ENCODE results near the gene APOM. TPM values are rescaled to one million over a fixed set of nuclear protein-coding genes. Genes with fewer than 3 reads are reported as not detected.
A peak's percentile ranks its signal among the peaks of the same experiment; 100 is the strongest.

Gene APOM
- total RNA-seq, 4 donors from 2014 or later = 2.2 to 5.5 TPM; not detected in 2

- peaks cover 17 to 20% (median 18%) of the 10 kb centered on the region in 4 donors for H3K4me1 ChIP-seq
- intact Hi-C loops (cut with DNase I; ENCODE audit: low total_unique reads) = no loop called here
- no peak overlapping the region for H3K4me3 ChIP-seq
- DNase-seq = no peak
- no peak overlapping the region for H3K27ac ChIP-seq
- H3K9me3 ChIP-seq = no peaks in the 10 kb centered on the region
- in situ Hi-C loops (cut with MboI; ENCODE audit: low pct_ligation_motif_present in 1 of 4, low pct_unique_long_range_greater_than_20kb in 1 of 4, low sequenced_read_pairs in 3 of 4) = no loop called here
- H3K36me3 ChIP-seq = peaks cover 0 to 33% (median 12%) of the 10 kb centered on the region in 4 donors
- WGBS, 2 donors (ENCODE audit: low coverage in 1 of 2) = 55 to 57% methylated on average over 3 of the region's 3 CpGs
- no peaks in the 10 kb centered on the region for H3K27me3 ChIP-seq
- TF ChIP-seq EP300 (IDR thresholded peaks at IDR 0.05; ENCODE audit: low read depth) (no peak), CTCF (IDR thresholded peaks at IDR 0.05) (no peak), POLR2AphosphoS5 (IDR thresholded peaks at IDR 0.05) (no peak), POLR2A (IDR thresholded peaks at IDR 0.05) (no peak)
Measured at GRCh38 chr6:31697555-31697954, 41.9 kb downstream of the APOM start.

- DNase-seq = no peak
- intact Hi-C loops (cut with DNase I; ENCODE audit: low total_unique reads) (no loop called here), in situ Hi-C loops (cut with MboI; ENCODE audit: low pct_ligation_motif_present in 1 of 4, low pct_unique_long_range_greater_than_20kb in 1 of 4, low sequenced_read_pairs in 3 of 4) (no loop called here)
- no peak for TF ChIP-seq EP300 (IDR thresholded peaks at IDR 0.05; ENCODE audit: low read depth)
- TF ChIP-seq POLR2AphosphoS5 (IDR thresholded peaks at IDR 0.05) = no peak
- no peak for TF ChIP-seq POLR2A (IDR thresholded peaks at IDR 0.05)
- TF ChIP-seq CTCF (IDR thresholded peaks at IDR 0.05) = no peak
- Histone ChIP-seq H3K27me3 (no peaks in the 10 kb centered on the region), H3K36me3 (peaks cover 0 to 15% (median 5%) of the 10 kb centered on the region in 4 donors), H3K9me3 (no peaks in the 10 kb centered on the region), H3K27ac (peak overlapping the region in 2 of 4 donors; percentile 2 to 98), H3K4me3 (no peak overlapping the region), H3K4me1 (peaks cover 17 to 27% (median 21%) of the 10 kb centered on the region in 4 donors)
- WGBS, 2 donors (ENCODE audit: low coverage in 1 of 2) = 47 to 64% methylated on average over 2 to 5 of the region's 5 CpGs
Measured at GRCh38 chr6:31700740-31701401, 45.2 kb downstream of the APOM start.

- DNase-seq = no peak
- 0 to 18% methylated on average over 4 to 7 of the region's 7 CpGs for WGBS, 2 donors (ENCODE audit: low coverage in 1 of 2)
- Histone ChIP-seq H3K4me1 (peaks cover 17 to 27% (median 21%) of the 10 kb centered on the region in 4 donors), H3K36me3 (peaks cover 0 to 6% (median 3%) of the 10 kb centered on the region in 4 donors), H3K27ac (peak overlapping the region; percentile 98 to 100 (median 99)), H3K27me3 (no peaks in the 10 kb centered on the region), H3K4me3 (peak overlapping the region; percentile 66 to 99 (median 91)), H3K9me3 (no peaks in the 10 kb centered on the region)
- TF ChIP-seq POLR2A (IDR thresholded peaks at IDR 0.05) = no peak
- no peak for TF ChIP-seq CTCF (IDR thresholded peaks at IDR 0.05)
- no peak for TF ChIP-seq POLR2AphosphoS5 (IDR thresholded peaks at IDR 0.05)
- no peak for TF ChIP-seq EP300 (IDR thresholded peaks at IDR 0.05; ENCODE audit: low read depth)
- in situ Hi-C loops (cut with MboI; ENCODE audit: low pct_ligation_motif_present in 1 of 4, low pct_unique_long_range_greater_than_20kb in 1 of 4, low sequenced_read_pairs in 3 of 4) = no loop called here
- intact Hi-C loops (cut with DNase I; ENCODE audit: low total_unique reads) = no loop called here
Measured at GRCh38 chr6:31701666-31702404, 46.1 kb downstream of the APOM start.

- 0 to 1% methylated on average over 3 to 10 of the region's 10 CpGs for WGBS, 2 donors (ENCODE audit: low coverage in 1 of 2)
- no peak for TF ChIP-seq CTCF (IDR thresholded peaks at IDR 0.05)
- no peak for TF ChIP-seq EP300 (IDR thresholded peaks at IDR 0.05; ENCODE audit: low read depth)
- TF ChIP-seq POLR2AphosphoS5 (IDR thresholded peaks at IDR 0.05) = no peak
- TF ChIP-seq POLR2A (IDR thresholded peaks at IDR 0.05) = no peak
- no peak for DNase-seq
- Histone ChIP-seq H3K9me3 (no peaks in the 10 kb centered on the region), H3K4me3 (peak overlapping the region; percentile 66 to 99 (median 91)), H3K4me1 (peaks cover 17 to 27% (median 21%) of the 10 kb centered on the region in 4 donors), H3K36me3 (peaks cover 0 to 5% (median under 1%) of the 10 kb centered on the region in 4 donors), H3K27ac (peak overlapping the region; percentile 98 to 100 (median 99)), H3K27me3 (no peaks in the 10 kb centered on the region)
- intact Hi-C loops (cut with DNase I; ENCODE audit: low total_unique reads) = no loop called here
- in situ Hi-C loops (cut with MboI; ENCODE audit: low pct_ligation_motif_present in 1 of 4, low pct_unique_long_range_greater_than_20kb in 1 of 4, low sequenced_read_pairs in 3 of 4) = no loop called here
Measured at GRCh38 chr6:31702405-31702818, 46.7 kb downstream of the APOM start.

Measured in transverse colon (tissue), 4 donors.